ENCODE results near the gene SEC14L2.

DNA sequence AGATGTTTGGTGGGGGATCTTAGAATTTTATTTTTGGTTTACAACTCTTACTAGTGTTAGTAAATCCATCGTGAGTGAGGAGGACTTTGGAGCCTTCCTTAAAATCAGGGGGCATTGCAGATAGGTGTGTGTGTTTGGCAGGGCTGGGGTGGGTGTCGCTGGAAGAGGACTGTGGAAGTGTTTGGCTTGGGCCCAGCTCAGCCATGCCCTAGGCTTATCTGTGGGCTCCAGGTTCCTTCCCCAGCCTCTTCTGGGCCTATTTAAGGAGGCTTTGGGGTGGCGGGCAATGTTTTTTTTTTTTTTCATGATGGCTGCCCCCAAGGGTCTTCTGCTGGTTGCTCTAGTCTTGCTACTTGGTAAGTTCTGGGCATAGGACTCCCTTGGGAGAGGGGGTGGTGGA is 50.8 kb downstream of the SEC14L2 start:
- TF ChIP-seq, protein P1, sequence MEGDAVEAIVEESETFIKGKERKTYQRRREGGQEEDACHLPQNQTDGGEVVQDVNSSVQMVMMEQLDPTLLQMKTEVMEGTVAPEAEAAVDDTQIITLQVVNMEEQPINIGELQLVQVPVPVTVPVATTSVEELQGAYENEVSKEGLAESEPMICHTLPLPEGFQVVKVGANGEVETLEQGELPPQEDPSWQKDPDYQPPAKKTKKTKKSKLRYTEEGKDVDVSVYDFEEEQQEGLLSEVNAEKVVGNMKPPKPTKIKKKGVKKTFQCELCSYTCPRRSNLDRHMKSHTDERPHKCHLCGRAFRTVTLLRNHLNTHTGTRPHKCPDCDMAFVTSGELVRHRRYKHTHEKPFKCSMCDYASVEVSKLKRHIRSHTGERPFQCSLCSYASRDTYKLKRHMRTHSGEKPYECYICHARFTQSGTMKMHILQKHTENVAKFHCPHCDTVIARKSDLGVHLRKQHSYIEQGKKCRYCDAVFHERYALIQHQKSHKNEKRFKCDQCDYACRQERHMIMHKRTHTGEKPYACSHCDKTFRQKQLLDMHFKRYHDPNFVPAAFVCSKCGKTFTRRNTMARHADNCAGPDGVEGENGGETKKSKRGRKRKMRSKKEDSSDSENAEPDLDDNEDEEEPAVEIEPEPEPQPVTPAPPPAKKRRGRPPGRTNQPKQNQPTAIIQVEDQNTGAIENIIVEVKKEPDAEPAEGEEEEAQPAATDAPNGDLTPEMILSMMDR (IDR thresholded peaks at IDR 0.05) = no peak
- TF ChIP-seq POLR2A (IDR thresholded peaks at IDR 0.05) = no peak

All from adrenal gland (tissue), 5 donors.